HepG2 (cell line): ENCODE results near the gene CIART. TPM values are rescaled to one million over a fixed set of nuclear protein-coding genes. Genes with fewer than 3 reads are reported as not detected.

ENCODE experiments used
- DZIP1 ChIP-seq: sonication (generic); formaldehyde crosslinking; IDR thresholded peaks from 2 replicates; pipeline ENCODE4 v1.5.0; 2020; ENCODE audit warnings: mild to moderate bottlenecking, missing genetic modification reagents
- ESRRA ChIP-seq: sonication (generic); formaldehyde crosslinking; IDR thresholded peaks from 2 replicates; pipeline ENCODE4 v1.5.1; 2020; ENCODE audit warnings: mild to moderate bottlenecking, low read depth, missing genetic modification reagents
- GMEB1 ChIP-seq: sonication (generic); formaldehyde crosslinking; IDR thresholded peaks from 2 replicates; pipeline ENCODE4 v1.5.1; 2020; ENCODE audit warnings: missing genetic modification reagents, mild to moderate bottlenecking, borderline replicate concordance
- MEF2D ChIP-seq: sonication (generic); formaldehyde crosslinking; IDR thresholded peaks from 2 replicates; pipeline ENCODE4 v1.5.1; 2020; ENCODE audit warnings: mild to moderate bottlenecking, missing genetic modification reagents
- MXI1 ChIP-seq: IDR thresholded peaks from 3 replicates; pipeline ENCODE4 v1.6.1; 2012; ENCODE audit warnings: low read depth, low read length, inconsistent platforms, borderline replicate concordance
- NCOR1 ChIP-seq: fragments of 200-600 bp; sonication (generic); IDR thresholded peaks from 2 replicates; pipeline ENCODE4 v1.7.0; 2017; ENCODE audit warnings: antibody characterized with exemption, low read length, borderline replicate concordance
- NFYC ChIP-seq: IDR thresholded peaks from 2 replicates; pipeline ENCODE4 v1.6.1; 2016; ENCODE audit warnings: missing genetic modification reagents, missing compliant biosample characterization
- NKX3-1 ChIP-seq: sonication (generic); formaldehyde crosslinking; IDR thresholded peaks from 2 replicates; pipeline ENCODE4 v1.5.0; 2020; ENCODE audit warnings: missing genetic modification reagents
- PHF8 ChIP-seq: sonication (generic); formaldehyde crosslinking; IDR thresholded peaks from 2 replicates; pipeline ENCODE4 v1.5.0; 2020; ENCODE audit warnings: missing genetic modification reagents
- POGK ChIP-seq: sonication (generic); formaldehyde crosslinking; conservative IDR thresholded peaks from 2 replicates; pipeline ENCODE4 v1.8.0; 2022; ENCODE audit warnings: mild to moderate bottlenecking, moderate library complexity, missing genetic modification reagents
- POGZ ChIP-seq: sonication (generic); formaldehyde crosslinking; IDR thresholded peaks from 2 replicates; pipeline ENCODE4 v1.4.0; 2020; ENCODE audit warnings: mild to moderate bottlenecking, missing genetic modification reagents
- RAD51 ChIP-seq: fragments of 450-650 bp; IDR thresholded peaks from 2 replicates; pipeline ENCODE4 v1.6.1; 2016; ENCODE audit warnings: borderline replicate concordance
- SIN3B ChIP-seq: fragments of 150-350 bp; IDR thresholded peaks from 2 replicates; pipeline ENCODE4 v1.6.1; 2014; ENCODE audit warnings: low read length
- SOX5 ChIP-seq: IDR thresholded peaks from 2 replicates; pipeline ENCODE4 v1.6.1; 2016; ENCODE audit warnings: borderline replicate concordance
- XRCC5 ChIP-seq: fragments of 200-400 bp; formaldehyde crosslinking; optimal IDR thresholded peaks from 2 replicates; pipeline ENCODE3; 2017; ENCODE audit warnings: mild to moderate bottlenecking, low read length
- YEATS4 ChIP-seq: sonication (generic); formaldehyde crosslinking; IDR thresholded peaks from 2 replicates; pipeline ENCODE4 v1.4.0; 2020; ENCODE audit warnings: missing genetic modification reagents, borderline replicate concordance
- ZBTB2 ChIP-seq: sonication (generic); formaldehyde crosslinking; IDR thresholded peaks from 2 replicates; pipeline ENCODE4 v1.8.0; 2022; ENCODE audit warnings: low read depth, missing genetic modification reagents
- ZNF670 ChIP-seq: sonication (generic); formaldehyde crosslinking; IDR thresholded peaks from 2 replicates; pipeline ENCODE4 v1.8.0; 2022; ENCODE audit warnings: mild to moderate bottlenecking, missing genetic modification reagents, borderline replicate concordance
- ZNF724P ChIP-seq: sonication (generic); formaldehyde crosslinking; IDR thresholded peaks from 2 replicates; pipeline ENCODE4 v1.8.0; 2022; ENCODE audit warnings: missing genetic modification reagents, borderline replicate concordance
- ZNF839 ChIP-seq: sonication (generic); formaldehyde crosslinking; IDR thresholded peaks from 2 replicates; pipeline ENCODE4 v1.4.0; 2020; ENCODE audit warnings: missing genetic modification reagents, mild to moderate bottlenecking, borderline replicate concordance
- polyA plus RNA-seq, 8 experiments: library from polyadenylated mRNA; depleted of rRNA in 3 of 8; stranded (reverse) in 7 of 8; unstranded in 1 of 8; fragments of >200 nt; fragmentation: Illumina TruSeq in 4 of 8; extraction: Trizol in 4 of 8; gene quantifications; 2 replicates each; pipeline versions ENCODE4 v1.2.1 to v1.2.3, GENCODE V29; 2011 to 2016; ENCODE audit warnings: low read depth in 4 of 8, missing spikeins in 1 of 8, mixed read lengths in 1 of 8; ENCODE audit not compliant: insufficient read depth in 1 of 8
- total RNA-seq, 5 experiments: library from RNA; depleted of rRNA; stranded (reverse); fragments of >200 nt; fragmentation: Illumina TruSeq; extraction: Trizol; gene quantifications; 2 replicates each; pipeline ENCODE4 v1.2.3, GENCODE V29; 2016; ENCODE audit warnings: low read depth in 1 of 5

The CIART gene
- total and polyA plus RNA-seq, 2 of the 13 experiments (the other 11 are each of a cell fraction or from before 2014, with no cell fraction given): 0.58 TPM; not detected in 1

- TF ChIP-seq GMEB1 (CRISPR knock-in tag) (peak; percentile 68), PHF8 (CRISPR knock-in tag) (peak; percentile 88), POGZ (CRISPR knock-in tag) (peak; percentile 69; the same call in 1 of the 2 replicates), NKX3-1 (CRISPR knock-in tag) (0 out of 2 replicates have a peak, but pooled peaks have one; percentile 53), NFYC (CRISPR knock-in tag) (peak; percentile 76), RAD51 (no peak), SOX5 (CRISPR knock-in tag) (peak; percentile 19; the same call in 1 of the 2 replicates), POGK (CRISPR knock-in tag) (peak; percentile 12; the same call in 1 of the 2 replicates), ZNF724P (no peak), NCOR1 (peak; percentile 29; the same call in 1 of the 2 replicates), YEATS4 (CRISPR knock-in tag) (peak; percentile 85; the same call in 1 of the 2 replicates), ESRRA (CRISPR knock-in tag) (peak; percentile 55; the same call in 1 of the 2 replicates), MXI1 (peak; percentile 70; the same call in 1 of the 3 replicates), ZNF839 (CRISPR knock-in tag) (0 out of 2 replicates have a peak, but pooled peaks have one; percentile 28), SIN3B (0 out of 2 replicates have a peak, but pooled peaks have one; percentile 49), XRCC5 (peak; percentile 79), ZNF670 (CRISPR knock-in tag) (peak; percentile 72; the same call in 1 of the 2 replicates), DZIP1 (CRISPR knock-in tag) (0 out of 2 replicates have a peak, but pooled peaks have one; percentile 30), MEF2D (peak; percentile 44), ZBTB2 (CRISPR knock-in tag) (peak; percentile 46; the same call in 1 of the 2 replicates)
Observed at GRCh38 chr1:150268705-150269403, 13.5 kb upstream of the CIART start, which contains the start of gene APH1A (continued).
